SK-N-SH treated with all-trans-retinoic acid at 6 μM for 48 hours (cell line): Measurements from ENCODE around the gene TMEM132D.

Source experiments
- BACH2 ChIP-seq: fragments of 250-450 bp; sonication (Bioruptor Pico); IDR thresholded peaks from 2 replicates; pipeline ENCODE4 v1.9.0; 2021; ENCODE audit warnings: mild to moderate bottlenecking, borderline replicate concordance
- ESRRG ChIP-seq: fragments of 250-450 bp; sonication (Bioruptor Pico); IDR thresholded peaks from 2 replicates; pipeline ENCODE4 v1.6.1; 2021; ENCODE audit warnings: mild to moderate bottlenecking
- GLIS3 ChIP-seq: fragments of 250-450 bp; sonication (Bioruptor Pico); IDR thresholded peaks from 2 replicates; pipeline ENCODE4 v1.5.0; 2020; ENCODE audit warnings: mild to moderate bottlenecking, moderate library complexity
- ISL1 ChIP-seq: fragments of 250-450 bp; sonication (Bioruptor Pico); IDR thresholded peaks from 2 replicates; pipeline ENCODE4 v2.1.2; 2022; ENCODE audit warnings: mild to moderate bottlenecking, moderate library complexity
- RARB ChIP-seq: fragments of 250-450 bp; sonication (Bioruptor Pico); IDR thresholded peaks from 2 replicates; pipeline ENCODE4 v1.8.0; 2021; ENCODE audit warnings: mild to moderate bottlenecking, moderate library complexity
- TCF4 ChIP-seq: fragments of 250-450 bp; sonication (Bioruptor Pico); IDR thresholded peaks from 2 replicates; pipeline ENCODE4 v1.8.0; 2021; ENCODE audit warnings: mild to moderate bottlenecking, moderate library complexity, borderline replicate concordance
- TOX ChIP-seq: fragments of 250-450 bp; sonication (Bioruptor Pico); IDR thresholded peaks from 2 replicates; pipeline ENCODE4 v1.8.0; 2021; ENCODE audit warnings: mild to moderate bottlenecking, moderate library complexity, borderline replicate concordance
- ZC3H10 ChIP-seq: fragments of 250-450 bp; sonication (Bioruptor Pico); IDR thresholded peaks from 2 replicates; pipeline ENCODE4 v1.5.1; 2021; ENCODE audit warnings: mild to moderate bottlenecking, moderate library complexity
- ZNF8 ChIP-seq: fragments of 450-650 bp; formaldehyde crosslinking; IDR thresholded peaks from 2 replicates; pipeline ENCODE4 v1.5.0; 2020; ENCODE audit warnings: mild to moderate bottlenecking, moderate library complexity
- TF ChIP-seq, protein P1 (sequence below): fragments of 250-450 bp; sonication (Bioruptor Pico); IDR thresholded peaks from 2 replicates; pipeline ENCODE4 v1.8.0; 2020; ENCODE audit warnings: mild to moderate bottlenecking, moderate library complexity, borderline replicate concordance
- TF ChIP-seq, protein P2 (sequence below): fragments of 250-450 bp; sonication (Bioruptor Pico); IDR thresholded peaks from 2 replicates; pipeline ENCODE4 v1.5.1; 2020; ENCODE audit warnings: low read depth, mild to moderate bottlenecking, moderate library complexity

DNA sequence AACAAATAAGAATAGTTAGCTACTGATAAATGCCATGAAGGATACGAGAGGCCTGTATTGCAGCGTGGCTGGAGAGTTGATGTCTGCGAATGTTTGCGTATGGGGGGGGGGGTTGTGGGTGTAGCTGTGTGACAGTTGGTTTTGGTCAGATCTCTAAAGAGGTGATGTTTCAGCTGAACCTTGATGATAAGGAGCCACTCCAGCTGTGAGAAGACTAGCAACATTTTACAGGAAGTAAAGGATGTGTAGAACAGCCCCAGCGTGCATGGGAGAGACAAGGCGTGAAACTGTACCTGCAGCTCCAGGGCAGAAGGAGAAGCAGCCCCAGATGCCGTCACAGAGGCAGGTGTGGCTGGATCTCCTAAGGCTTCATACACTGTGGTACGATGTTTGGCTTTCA, 416.9 kb downstream of the TMEM132D start:
- TF ChIP-seq TCF4 (CRISPR knock-in tag) (no peak), GLIS3 (CRISPR knock-in tag) (no peak), ZC3H10 (CRISPR knock-in tag) (no peak), ESRRG (CRISPR knock-in tag) (no peak), BACH2 (CRISPR knock-in tag) (no peak), ISL1 (CRISPR knock-in tag) (no peak), RARB (CRISPR knock-in tag) (no peak), ZNF8 (no peak), TOX (no peak)
- TF ChIP-seq, protein P1, sequence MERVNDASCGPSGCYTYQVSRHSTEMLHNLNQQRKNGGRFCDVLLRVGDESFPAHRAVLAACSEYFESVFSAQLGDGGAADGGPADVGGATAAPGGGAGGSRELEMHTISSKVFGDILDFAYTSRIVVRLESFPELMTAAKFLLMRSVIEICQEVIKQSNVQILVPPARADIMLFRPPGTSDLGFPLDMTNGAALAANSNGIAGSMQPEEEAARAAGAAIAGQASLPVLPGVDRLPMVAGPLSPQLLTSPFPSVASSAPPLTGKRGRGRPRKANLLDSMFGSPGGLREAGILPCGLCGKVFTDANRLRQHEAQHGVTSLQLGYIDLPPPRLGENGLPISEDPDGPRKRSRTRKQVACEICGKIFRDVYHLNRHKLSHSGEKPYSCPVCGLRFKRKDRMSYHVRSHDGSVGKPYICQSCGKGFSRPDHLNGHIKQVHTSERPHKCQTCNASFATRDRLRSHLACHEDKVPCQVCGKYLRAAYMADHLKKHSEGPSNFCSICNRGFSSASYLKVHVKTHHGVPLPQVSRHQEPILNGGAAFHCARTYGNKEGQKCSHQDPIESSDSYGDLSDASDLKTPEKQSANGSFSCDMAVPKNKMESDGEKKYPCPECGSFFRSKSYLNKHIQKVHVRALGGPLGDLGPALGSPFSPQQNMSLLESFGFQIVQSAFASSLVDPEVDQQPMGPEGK (CRISPR knock-in tag), result no peak
- TF ChIP-seq, protein P2, sequence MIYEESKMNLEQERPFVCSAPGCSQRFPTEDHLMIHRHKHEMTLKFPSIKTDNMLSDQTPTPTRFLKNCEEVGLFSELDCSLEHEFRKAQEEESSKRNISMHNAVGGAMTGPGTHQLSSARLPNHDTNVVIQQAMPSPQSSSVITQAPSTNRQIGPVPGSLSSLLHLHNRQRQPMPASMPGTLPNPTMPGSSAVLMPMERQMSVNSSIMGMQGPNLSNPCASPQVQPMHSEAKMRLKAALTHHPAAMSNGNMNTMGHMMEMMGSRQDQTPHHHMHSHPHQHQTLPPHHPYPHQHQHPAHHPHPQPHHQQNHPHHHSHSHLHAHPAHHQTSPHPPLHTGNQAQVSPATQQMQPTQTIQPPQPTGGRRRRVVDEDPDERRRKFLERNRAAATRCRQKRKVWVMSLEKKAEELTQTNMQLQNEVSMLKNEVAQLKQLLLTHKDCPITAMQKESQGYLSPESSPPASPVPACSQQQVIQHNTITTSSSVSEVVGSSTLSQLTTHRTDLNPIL, result no peak
